ENCODE results near the gene SOX8. TPM values are rescaled to one million over a fixed set of nuclear protein-coding genes. Genes with fewer than 3 reads are reported as not detected.

The SOX8 gene
- total RNA-seq (2021; ENCODE audit: unreplicated experiment) (5.2 TPM), Bru-seq, nascent RNA (percentile 31 among the genes with signal in this experiment), BruChase-seq, experiment 1, labeled RNA remaining after a 6-hour chase (percentile 53 among the genes with signal in this experiment), BruChase-seq, experiment 2, labeled RNA remaining after a 2-hour chase (percentile 49 among the genes with signal in this experiment)
- 3.1 and 3.8 TPM in 2 replicates for polyA plus RNA-seq (2012)
- long read RNA-seq, full-length matches to known transcripts: 13 of 29 reads
- long read RNA-seq, partial matches to known transcripts: 16 of 29 reads
- long read RNA-seq, other reads (novel, unspliced or antisense): 0 of 29 reads

DNA sequence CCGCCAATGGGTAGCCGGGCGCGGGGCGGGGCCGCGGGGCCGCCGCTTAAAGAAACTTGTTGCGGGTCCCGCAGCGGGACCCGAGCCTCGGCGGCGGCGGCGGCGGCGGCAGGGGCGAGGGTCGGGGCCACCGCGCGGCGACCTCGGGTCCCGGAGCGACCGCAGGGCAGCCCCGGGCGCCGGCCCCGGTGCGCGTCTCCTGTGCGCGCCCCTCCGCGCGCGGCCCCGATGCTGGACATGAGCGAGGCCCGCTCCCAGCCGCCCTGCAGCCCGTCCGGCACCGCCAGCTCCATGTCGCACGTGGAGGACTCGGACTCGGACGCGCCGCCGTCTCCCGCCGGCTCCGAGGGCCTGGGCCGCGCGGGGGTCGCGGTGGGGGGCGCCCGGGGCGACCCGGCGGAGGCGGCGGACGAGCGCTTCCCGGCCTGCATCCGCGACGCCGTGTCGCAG lies at the start of gene SOX8:
Gene SOX8, plus strand, starts transcription at position 76 of the 450 bp plus-strand sequence. Its CDS starts 153 bp downstream, at position 229.
- ChIA-PET CTCF (no interaction called here), RAD21 (ENCODE audit: low non-redundant PET in 1 of 2, low total read pairs in 2 of 2, uncharacterized antibody in 2 of 2, unreplicated experiment in 2 of 2) (interaction anchor here in 1 of 2 experiments (0.7 to 1.0 kb wide), 2 partner anchors 55 to 191 kb away, joined by 3 read pairs; no protein-coding TSS in a partner anchor), POLR2A (interaction anchor here (0.8 kb wide), 1 partner anchor 17 kb away, joined by 4 read pairs; no protein-coding TSS in a partner anchor)
- ATAC-seq (peak; percentile 37), DNase-seq (ENCODE audit: low read depth, low spot score) (no peak)
- peak within 1 kb of the TSS; percentile 59; the same call in 1 of the 2 replicates for H3K27ac ChIP-seq (ENCODE audit: low read depth, low read length)
- H3K4me3 ChIP-seq (replicated peaks in 1 of 2; ENCODE audit: low read depth in 1 of 2, low read length in 2 of 2): peak within 1 kb of the TSS; percentile 47 to 66
- no peak within 1 kb of the TSS for H2AFZ ChIP-seq (ENCODE audit: low read depth, low read length, poor library complexity, severe bottlenecking)
- no peaks in the 10 kb centered on the region for H3K9me3 ChIP-seq (ENCODE audit: control insufficient read depth in 1 of 2, insufficient read depth in 1 of 2, low read depth in 1 of 2, low read length in 2 of 2)
- peaks cover 0 to 8% of the 10 kb centered on the region in 2 experiments; a peak in 1 of 4 replicates for H3K4me1 ChIP-seq (ENCODE audit: control insufficient read depth in 1 of 2, insufficient read depth in 2 of 2, low read length in 2 of 2)
- intact Hi-C loops (cut with micrococcal nuclease): no loop called here
- peak within 1 kb of the TSS; percentile 48 for H3K9ac ChIP-seq (ENCODE audit: low read length)
- no peaks in the 10 kb centered on the region for H3K9me2 ChIP-seq (ENCODE audit: insufficient read depth)
- no peaks in the 10 kb centered on the region for H3K79me2 ChIP-seq (ENCODE audit: insufficient read depth, low read length)
- no peaks in the 10 kb centered on the region for H3K27me3 ChIP-seq (ENCODE audit: insufficient read depth, low read length)
- H3K4me2 ChIP-seq (ENCODE audit: low read length): peak within 1 kb of the TSS; percentile 86
- BruUV-seq (replicated peaks): no TSS peak
- TF ChIP-seq ZFX (IDR thresholded peaks at IDR 0.05): peak; percentile 20; the same call in 1 of the 2 replicates
- TF ChIP-seq, protein P1, sequence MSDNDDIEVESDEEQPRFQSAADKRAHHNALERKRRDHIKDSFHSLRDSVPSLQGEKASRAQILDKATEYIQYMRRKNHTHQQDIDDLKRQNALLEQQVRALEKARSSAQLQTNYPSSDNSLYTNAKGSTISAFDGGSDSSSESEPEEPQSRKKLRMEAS (IDR thresholded peaks at IDR 0.05): peak; percentile 8; the same call in 1 of the 2 replicates
- TF ChIP-seq, protein P2, sequence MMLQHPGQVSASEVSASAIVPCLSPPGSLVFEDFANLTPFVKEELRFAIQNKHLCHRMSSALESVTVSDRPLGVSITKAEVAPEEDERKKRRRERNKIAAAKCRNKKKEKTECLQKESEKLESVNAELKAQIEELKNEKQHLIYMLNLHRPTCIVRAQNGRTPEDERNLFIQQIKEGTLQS (IDR thresholded peaks at IDR 0.05): no peak
- TF ChIP-seq, protein P3, sequence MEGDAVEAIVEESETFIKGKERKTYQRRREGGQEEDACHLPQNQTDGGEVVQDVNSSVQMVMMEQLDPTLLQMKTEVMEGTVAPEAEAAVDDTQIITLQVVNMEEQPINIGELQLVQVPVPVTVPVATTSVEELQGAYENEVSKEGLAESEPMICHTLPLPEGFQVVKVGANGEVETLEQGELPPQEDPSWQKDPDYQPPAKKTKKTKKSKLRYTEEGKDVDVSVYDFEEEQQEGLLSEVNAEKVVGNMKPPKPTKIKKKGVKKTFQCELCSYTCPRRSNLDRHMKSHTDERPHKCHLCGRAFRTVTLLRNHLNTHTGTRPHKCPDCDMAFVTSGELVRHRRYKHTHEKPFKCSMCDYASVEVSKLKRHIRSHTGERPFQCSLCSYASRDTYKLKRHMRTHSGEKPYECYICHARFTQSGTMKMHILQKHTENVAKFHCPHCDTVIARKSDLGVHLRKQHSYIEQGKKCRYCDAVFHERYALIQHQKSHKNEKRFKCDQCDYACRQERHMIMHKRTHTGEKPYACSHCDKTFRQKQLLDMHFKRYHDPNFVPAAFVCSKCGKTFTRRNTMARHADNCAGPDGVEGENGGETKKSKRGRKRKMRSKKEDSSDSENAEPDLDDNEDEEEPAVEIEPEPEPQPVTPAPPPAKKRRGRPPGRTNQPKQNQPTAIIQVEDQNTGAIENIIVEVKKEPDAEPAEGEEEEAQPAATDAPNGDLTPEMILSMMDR (IDR thresholded peaks at IDR 0.05 in 2 of 3, conservative IDR thresholded peaks at IDR 0.05 in 1 of 3; ENCODE audit: borderline replicate concordance in 1 of 3, insufficient read depth in 1 of 3, low read depth in 2 of 3, low read length in 2 of 3): no peak
- no peaks in the 10 kb centered on the region for H4K20me1 ChIP-seq (ENCODE audit: insufficient read depth)
- no peaks in the 10 kb centered on the region for H3K36me3 ChIP-seq (ENCODE audit: control insufficient read depth in 1 of 2, insufficient read depth in 2 of 2, low read length in 2 of 2)
